NCI-H1436 (cell line): ENCODE measurements around the gene COPE.
"Not testable (repeated sequence)": the region's sequence is repeated elsewhere in the genome, so short reads cannot be mapped to it uniquely, and the experiment has no call there.

ENCODE experiments used
- DNase-seq: peaks from one replicate; lab custom pipeline; 2025; lab: John Stamatoyannopoulos, UW

Gene COPE

DNA sequence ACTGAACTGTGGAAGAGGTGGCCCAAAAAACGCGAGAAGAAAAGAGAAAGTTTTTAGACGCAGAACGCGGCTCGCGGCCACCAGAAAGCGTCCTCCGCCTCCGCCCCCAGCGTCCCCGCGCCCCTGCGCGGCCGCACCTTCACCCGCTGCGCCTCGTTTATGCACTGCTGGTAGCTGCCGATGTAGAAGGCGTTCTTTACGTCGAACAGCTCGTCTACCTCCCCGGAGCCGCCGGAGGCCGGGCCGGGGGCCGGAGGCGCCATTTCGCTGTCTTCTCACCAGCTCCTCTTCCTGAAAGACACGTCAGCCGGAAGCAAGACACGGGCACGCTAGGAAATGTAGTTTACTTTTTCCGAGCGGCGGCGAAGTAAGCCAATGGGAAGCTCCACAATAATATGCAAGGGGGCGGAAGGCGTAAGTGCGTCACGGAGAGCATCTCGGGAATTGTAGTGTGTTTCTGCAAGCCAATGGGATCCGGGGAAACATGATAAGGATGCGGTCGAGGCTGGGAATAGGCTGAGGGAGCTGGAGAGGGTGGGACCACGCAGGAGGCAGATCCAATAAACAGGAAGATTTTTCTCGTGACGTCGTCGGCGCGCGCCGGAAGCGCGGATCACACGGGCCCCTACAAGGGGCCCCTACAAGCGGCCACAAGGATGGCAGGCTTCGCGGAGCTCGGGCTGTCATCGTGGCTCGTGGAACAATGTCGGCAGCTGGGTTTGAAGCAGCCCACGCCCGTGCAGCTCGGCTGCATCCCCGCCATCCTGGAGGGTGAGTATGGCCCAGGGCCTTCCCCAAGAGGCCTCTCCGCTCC lies at the start of gene COPE, which contains the start of gene DDX49:
TSS of gene COPE (minus strand) at position 302 of the 814 bp plus-strand sequence. CDS start at position 263, 39 bp downstream.
TSS of gene DDX49 (plus strand) at position 630 of the 814 bp plus-strand sequence. CDS start at position 657, 27 bp downstream.
- DNase-seq: peak; percentile 98

DNA sequence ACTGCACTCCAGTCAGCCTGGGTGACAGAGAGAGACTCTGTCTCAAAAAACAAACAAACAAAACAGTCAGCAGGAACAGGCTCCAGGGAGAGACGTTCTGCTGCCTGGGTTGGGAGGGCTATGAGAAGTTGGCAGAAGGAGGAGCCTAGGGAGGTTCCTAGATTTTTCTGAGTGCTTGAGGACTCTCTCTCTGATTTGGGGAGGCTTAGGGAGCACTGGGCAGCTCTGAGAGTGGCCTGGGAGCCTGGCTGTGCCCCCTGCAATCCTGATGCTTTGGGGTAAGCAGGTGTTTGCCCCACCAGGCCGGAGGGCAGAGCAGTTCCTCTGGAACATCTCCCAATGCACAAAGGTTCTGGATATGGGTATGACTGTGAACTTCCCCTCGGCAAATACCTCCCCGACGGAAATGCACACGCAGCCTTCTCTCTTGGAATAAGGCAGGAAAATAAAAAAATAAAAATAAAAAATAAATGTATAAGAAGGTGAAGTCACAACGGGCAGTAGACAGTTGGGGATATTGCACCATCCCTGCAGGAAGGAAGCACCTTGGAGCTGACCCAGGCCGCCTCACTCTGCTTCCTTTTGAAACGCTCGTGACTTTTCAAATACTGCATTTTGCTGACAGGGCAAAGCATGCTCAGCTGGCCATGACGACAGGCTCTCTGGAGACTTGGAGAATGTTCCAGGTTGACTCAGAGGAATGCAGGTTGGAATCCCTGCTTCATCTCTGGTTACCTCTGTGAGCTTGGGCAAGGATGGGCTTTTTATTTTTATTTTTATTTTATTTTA lies 48.4 kb upstream of the COPE start:
- no peak for DNase-seq

- no peak for DNase-seq
These were observed 47.1 kb upstream of the COPE start for GRCh38 chr19:18966307-18966706.

DNA sequence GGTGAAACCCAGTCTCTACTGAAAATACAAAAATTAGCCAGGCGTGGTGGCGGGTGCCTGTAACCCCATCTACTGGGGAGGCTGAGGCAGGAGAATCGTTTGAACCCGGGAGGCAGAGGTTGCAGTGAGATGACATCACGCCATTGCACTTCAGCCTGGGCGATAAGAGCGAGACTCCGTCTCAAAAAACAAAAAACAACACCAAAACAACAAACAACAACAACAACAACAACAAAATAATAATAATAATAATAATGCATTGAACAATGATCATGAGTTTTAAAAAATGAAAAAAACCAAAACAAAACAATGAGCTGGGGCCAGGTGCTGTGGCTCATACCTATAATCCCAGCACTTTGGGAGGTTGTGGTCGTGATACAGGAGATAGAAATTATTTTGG lies 44.9 kb upstream of the COPE start:
- no peak for DNase-seq

GRCh38 chr19:18961767-18962620 lies 42.8 kb upstream of the COPE start:
- peak; percentile 71 for DNase-seq

GRCh38 chr19:18960370-18960769 lies 41.2 kb upstream of the COPE start:
- DNase-seq: no peak

- DNase-seq: no peak
These were observed 35.9 kb upstream of the COPE start for GRCh38 chr19:18955042-18955441.

GRCh38 chr19:18954094-18954493 lies 34.9 kb upstream of the COPE start:
- no peak for DNase-seq

GRCh38 chr19:18952364-18953003 lies 33.3 kb upstream of the COPE start:
- DNase-seq: not testable (repeated sequence)

- no peak for DNase-seq
These were observed 32.6 kb upstream of the COPE start for GRCh38 chr19:18951721-18952281.

GRCh38 chr19:18949858-18950257 lies 30.7 kb upstream of the COPE start:
- no peak for DNase-seq

DNA sequence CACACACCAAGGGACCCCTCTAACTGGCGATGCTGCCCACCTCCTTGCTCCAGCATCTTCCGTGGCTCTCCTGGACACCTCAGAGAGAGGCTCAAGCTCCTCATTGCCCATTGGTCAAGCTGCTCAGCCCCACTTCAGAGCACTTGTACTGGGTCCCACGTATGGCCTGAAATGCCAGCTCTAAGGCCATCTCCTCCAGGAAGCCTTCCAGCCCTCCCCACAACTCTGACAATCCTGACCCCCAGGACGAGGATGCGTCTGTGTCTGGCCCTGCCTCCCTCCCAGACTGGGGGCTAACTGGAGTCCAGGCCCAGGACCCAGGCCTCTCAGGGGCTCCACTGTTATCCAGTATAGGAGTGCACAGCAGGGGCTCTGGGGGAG lies 29.8 kb upstream of the COPE start:
- no peak for DNase-seq

DNA sequence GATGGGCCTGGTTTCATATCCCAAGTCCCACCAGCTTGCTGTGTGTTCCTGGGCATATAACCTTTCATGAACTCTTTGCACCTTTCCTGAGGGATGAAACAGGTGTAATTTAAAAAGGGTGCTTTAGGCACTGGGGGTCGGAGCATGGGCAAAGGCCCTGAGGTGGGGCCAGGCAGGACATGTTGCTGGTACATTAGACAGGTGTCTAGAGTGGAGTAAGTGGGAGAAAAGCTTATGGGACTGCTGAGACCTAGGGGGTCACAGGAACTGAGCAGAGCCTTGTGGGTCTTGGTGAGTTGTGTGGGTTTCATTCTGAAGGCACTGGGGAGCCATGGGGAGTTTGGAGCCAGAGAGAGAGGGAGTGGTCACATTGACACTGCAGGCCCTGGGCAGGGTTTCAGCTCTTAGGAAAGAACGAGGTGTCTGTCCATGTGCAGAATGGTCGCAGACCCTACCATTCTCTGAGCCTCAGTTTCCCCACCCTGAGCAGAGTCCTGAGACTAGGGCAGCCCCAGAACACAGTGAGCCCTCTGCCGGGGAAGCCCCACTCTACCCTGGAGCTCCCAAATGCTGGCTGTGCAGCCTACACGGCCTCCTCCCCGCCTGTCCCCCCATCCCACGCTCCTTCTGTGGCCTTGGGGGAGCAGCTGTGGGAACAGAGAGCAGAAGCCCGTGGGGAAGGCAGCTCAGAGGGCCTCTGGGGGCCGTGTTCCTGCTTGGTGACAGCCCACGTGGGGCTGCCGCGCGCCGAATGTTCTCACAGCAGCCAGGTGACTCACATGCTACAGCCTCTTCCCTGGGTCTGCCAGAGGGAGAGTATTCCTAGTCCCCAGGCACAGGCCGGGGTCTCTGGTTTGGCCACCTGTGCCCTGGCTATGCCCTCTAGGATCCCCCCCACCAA lies 29.1 kb upstream of the COPE start:
- DNase-seq: no peak

GRCh38 chr19:18946918-18947317 lies 27.7 kb upstream of the COPE start:
- DNase-seq: peak; percentile 52

GRCh38 chr19:18946335-18946734 lies 27.1 kb upstream of the COPE start:
- DNase-seq: no peak

DNA sequence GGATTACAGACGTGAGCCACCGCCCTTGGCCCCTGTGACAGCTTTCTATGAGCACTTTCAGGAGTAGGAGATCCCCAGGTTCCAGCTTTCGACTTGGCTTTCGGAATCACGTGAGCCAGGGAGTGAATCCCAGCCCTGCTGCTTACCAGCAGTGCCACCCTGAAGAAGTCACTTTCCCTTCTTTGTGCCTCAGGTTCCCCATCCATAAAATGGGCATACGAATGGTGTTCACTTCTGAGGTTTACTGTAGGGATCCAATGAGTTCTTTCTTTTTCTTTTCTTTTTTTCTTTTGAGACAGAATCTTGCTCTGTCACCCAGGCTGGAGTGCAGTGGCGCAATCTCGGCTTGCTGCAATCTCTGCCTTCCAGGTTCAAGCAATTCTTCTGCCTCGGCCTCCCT lies 26.1 kb upstream of the COPE start:
- DNase-seq: no peak

- no peak for DNase-seq
These were observed 24.3 kb upstream of the COPE start for GRCh38 chr19:18943465-18943864.

DNA sequence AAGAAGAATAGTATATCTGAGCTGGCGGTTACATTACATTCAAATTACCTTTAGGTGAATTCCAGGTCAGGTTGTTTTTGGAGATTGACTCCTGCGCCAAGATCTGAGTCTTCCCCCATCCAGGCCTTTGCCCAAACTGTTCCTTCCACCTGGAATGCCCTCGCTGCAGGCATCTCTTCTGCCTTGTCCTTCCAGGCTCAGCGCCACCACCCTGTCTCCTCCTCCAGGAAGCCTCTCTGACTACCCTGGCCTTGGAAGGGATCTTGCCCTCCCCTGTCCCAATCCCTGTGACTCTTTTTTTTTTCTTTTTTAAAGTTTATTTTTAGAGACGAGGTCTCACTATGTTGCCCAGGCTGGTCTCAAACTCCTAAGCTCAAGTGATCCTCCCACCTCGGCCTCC lies 23.5 kb upstream of the COPE start:
- DNase-seq: no peak

- no peak for DNase-seq
These were observed 22.6 kb upstream of the COPE start for GRCh38 chr19:18941628-18942354.
